Stomach (tissue), 4 donors: Measurements from ENCODE around the gene S100A8.

Source experiments
- POLR2A ChIP-seq, 4 donors: fragments of 450-650 bp; IDR thresholded peaks; one replicate each; pipeline ENCODE4 v1.6.1; 2016; ENCODE audit warnings: antibody characterized with exemption in 4 of 4, control low read depth in 2 of 4, mild to moderate bottlenecking in 1 of 4, moderate library complexity in 1 of 4
- POLR2AphosphoS5 ChIP-seq, 3 donors: sonication (generic); formaldehyde crosslinking; IDR thresholded peaks; one replicate each; pipeline ENCODE4 v1.6.1; 2016; ENCODE audit warnings: antibody characterized with exemption in 3 of 3
- TF ChIP-seq, protein P1 (sequence below), 7 experiments: fragments of 450-650 bp in 4 of 7; fragments of 200-600 bp in 3 of 7; sonication (generic) in 3 of 7; IDR thresholded peaks; one replicate each; pipeline ENCODE4 v1.5.1; 2016 to 2019; ENCODE audit warnings: antibody characterized with exemption in 7 of 7, control low read depth in 2 of 7, mild to moderate bottlenecking in 1 of 7

DNA sequence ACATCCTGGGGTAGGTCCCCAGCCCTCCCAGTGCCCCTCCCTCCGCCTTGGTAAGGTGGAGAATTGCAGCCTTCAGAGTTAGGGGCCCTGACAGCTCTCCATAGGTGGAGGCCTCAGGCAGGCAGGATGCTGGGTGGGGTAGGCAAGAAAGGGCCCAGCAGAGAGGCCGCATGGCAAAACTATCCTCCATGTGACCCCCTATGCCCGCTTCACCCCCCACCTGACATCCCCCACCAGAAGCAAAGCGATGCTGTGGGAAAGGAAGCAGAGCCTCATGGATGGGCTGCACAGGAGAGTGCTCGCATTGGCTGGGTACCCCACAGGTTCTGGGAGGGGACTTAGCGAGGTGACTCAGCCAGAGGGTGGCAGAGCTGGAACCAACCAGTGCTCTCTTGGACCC is 31.6 kb downstream of the S100A8 start:
- TF ChIP-seq, protein P1, sequence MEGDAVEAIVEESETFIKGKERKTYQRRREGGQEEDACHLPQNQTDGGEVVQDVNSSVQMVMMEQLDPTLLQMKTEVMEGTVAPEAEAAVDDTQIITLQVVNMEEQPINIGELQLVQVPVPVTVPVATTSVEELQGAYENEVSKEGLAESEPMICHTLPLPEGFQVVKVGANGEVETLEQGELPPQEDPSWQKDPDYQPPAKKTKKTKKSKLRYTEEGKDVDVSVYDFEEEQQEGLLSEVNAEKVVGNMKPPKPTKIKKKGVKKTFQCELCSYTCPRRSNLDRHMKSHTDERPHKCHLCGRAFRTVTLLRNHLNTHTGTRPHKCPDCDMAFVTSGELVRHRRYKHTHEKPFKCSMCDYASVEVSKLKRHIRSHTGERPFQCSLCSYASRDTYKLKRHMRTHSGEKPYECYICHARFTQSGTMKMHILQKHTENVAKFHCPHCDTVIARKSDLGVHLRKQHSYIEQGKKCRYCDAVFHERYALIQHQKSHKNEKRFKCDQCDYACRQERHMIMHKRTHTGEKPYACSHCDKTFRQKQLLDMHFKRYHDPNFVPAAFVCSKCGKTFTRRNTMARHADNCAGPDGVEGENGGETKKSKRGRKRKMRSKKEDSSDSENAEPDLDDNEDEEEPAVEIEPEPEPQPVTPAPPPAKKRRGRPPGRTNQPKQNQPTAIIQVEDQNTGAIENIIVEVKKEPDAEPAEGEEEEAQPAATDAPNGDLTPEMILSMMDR (IDR thresholded peaks at IDR 0.05), result no peak
- TF ChIP-seq POLR2AphosphoS5 (IDR thresholded peaks at IDR 0.05) (no peak), POLR2A (IDR thresholded peaks at IDR 0.05) (no peak)
